ENCODE data around the gene DGKD.
A peak's percentile ranks its signal among the peaks of the same experiment; 100 is the strongest.

DGKD gene

DNA sequence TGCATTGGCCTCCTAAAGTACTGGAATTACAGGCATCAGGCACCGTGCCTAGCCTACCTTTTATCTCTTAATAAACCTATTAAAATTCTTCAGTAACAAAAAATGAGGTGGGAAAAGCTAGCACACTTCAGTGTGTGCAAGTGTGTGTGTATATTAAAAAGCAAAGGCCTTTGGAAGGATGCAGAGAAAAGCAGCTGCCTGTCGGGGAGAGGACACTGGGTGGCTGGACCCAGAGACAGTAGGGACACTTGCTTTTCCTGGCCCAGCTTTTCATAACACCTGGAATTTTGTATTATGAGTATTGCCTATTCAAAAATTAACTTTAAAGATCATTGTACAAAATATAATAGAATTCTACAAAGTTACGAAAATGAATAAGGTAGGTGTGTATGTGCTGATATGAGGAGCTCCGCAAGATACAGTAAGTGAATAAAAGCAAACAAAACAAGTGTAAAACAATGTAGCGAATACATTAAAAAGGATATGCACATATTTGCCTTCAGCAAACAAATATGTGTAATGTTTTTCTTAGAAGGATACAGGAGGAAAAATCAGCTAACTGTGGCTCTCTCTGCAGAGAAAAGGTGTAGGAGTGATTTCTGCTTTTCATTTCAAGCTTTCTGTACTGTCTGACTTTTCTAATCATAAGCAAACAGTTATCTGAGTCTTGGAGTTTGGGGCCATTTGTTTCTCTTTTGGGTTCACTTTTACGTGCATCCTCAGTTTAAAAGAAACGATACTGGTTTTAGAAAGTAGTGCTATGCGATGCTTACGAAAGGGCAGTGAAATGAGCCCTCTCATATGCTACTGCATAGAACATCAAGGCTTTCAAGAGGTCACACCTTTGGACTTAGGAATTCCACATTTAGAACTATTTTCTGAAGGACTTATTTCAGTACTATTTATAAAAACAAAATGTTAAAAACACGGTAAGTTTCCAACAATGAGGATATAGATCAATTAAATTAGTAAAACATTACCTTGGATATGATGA, 141.5 kb downstream of the DGKD start:
- TF ChIP-seq, protein P1, sequence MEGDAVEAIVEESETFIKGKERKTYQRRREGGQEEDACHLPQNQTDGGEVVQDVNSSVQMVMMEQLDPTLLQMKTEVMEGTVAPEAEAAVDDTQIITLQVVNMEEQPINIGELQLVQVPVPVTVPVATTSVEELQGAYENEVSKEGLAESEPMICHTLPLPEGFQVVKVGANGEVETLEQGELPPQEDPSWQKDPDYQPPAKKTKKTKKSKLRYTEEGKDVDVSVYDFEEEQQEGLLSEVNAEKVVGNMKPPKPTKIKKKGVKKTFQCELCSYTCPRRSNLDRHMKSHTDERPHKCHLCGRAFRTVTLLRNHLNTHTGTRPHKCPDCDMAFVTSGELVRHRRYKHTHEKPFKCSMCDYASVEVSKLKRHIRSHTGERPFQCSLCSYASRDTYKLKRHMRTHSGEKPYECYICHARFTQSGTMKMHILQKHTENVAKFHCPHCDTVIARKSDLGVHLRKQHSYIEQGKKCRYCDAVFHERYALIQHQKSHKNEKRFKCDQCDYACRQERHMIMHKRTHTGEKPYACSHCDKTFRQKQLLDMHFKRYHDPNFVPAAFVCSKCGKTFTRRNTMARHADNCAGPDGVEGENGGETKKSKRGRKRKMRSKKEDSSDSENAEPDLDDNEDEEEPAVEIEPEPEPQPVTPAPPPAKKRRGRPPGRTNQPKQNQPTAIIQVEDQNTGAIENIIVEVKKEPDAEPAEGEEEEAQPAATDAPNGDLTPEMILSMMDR (IDR thresholded peaks at IDR 0.05; ENCODE audit: insufficient read depth, low read depth, low read length, missing control alignments): no peak
- no peak for DNase-seq (ENCODE audit: low read depth)
- H3K4me3 ChIP-seq (ENCODE audit: low read depth, low read length): no peak overlapping the region

DNA sequence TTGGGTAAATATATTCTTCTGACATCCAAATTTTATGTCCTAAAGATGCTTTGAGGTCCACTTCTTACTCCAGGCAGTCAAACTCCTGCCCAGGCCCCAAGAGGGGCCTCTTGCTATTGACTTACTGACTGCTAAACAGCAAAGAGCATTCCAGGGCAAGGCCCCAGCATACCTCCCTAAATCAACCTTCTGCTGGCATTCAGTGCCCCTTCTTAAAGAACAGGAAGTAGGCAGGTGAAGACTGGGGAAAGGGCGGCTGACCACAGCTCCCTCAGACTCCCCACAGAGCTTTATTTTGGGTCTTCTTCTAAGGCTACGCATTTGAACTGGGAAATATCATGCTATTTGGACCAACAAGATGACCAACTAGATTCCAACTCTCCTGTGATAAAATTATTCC, 143.4 kb downstream of the DGKD start:
- TF ChIP-seq, protein P1 (IDR thresholded peaks at IDR 0.05; ENCODE audit: insufficient read depth, low read depth, low read length, missing control alignments): no peak
- no peak for DNase-seq (ENCODE audit: low read depth)
- no peak overlapping the region for H3K4me3 ChIP-seq (ENCODE audit: low read depth, low read length)

GRCh38 chr2:233498126-233498525, 143.8 kb downstream of the DGKD start:
- H3K4me3 ChIP-seq (ENCODE audit: low read depth, low read length): no peak overlapping the region
- TF ChIP-seq, protein P1 (IDR thresholded peaks at IDR 0.05; ENCODE audit: insufficient read depth, low read depth, low read length, missing control alignments): no peak
- DNase-seq (ENCODE audit: low read depth): no peak

GRCh38 chr2:233499928-233500327, 145.6 kb downstream of the DGKD start:
- DNase-seq (ENCODE audit: low read depth): no peak
- TF ChIP-seq, protein P1 (IDR thresholded peaks at IDR 0.05; ENCODE audit: insufficient read depth, low read depth, low read length, missing control alignments): no peak
- no peak overlapping the region for H3K4me3 ChIP-seq (ENCODE audit: low read depth, low read length)

GRCh38 chr2:233501198-233502076, 147.1 kb downstream of the DGKD start:
- peak; percentile 74 for DNase-seq (ENCODE audit: low read depth)
- TF ChIP-seq, protein P1 (IDR thresholded peaks at IDR 0.05; ENCODE audit: insufficient read depth, low read depth, low read length, missing control alignments): no peak
- H3K4me3 ChIP-seq (ENCODE audit: low read depth, low read length): no peak overlapping the region

- no peak overlapping the region for H3K4me3 ChIP-seq (ENCODE audit: low read depth, low read length)
- DNase-seq (ENCODE audit: low read depth): no peak
- TF ChIP-seq, protein P1 (IDR thresholded peaks at IDR 0.05; ENCODE audit: insufficient read depth, low read depth, low read length, missing control alignments): no peak
These were observed 149.2 kb downstream of the DGKD start for GRCh38 chr2:233503481-233503880.
